AG04450 (cell line): ENCODE results near the gene PRKAG2. TPM values are rescaled to one million over a fixed set of nuclear protein-coding genes. Genes with fewer than 3 reads are reported as not detected.

ENCODE experiments used
- CTCF ChIA-PET: fragments of 300-600, 350-600 bp; formaldehyde crosslinking; extraction: SDS; loops from one replicate; lab custom pipeline; 2022; ENCODE audit warnings: antibody characterized with exemption, inconsistent platforms; lab: Charles Lee
- POLR2A ChIA-PET: fragments of 350-600 bp; formaldehyde crosslinking; extraction: SDS; loops from one replicate; lab custom pipeline; 2021; ENCODE audit warnings: antibody characterized with exemption, inconsistent platforms; lab: Yijun Ruan, JAX
- DNase-seq: peaks from one replicate; pipeline ENCODE4 v3.0.0-alpha.2; 2011; ENCODE audit warnings: low read depth, low spot score
- H3K27ac ChIP-seq: one replicate; pipeline ENCODE4 v1.5.1; 2012; ENCODE audit warnings: low read depth, low read length, control low read depth
- H3K27me3 ChIP-seq: one replicate; pipeline ENCODE4 v1.6.0; 2012; ENCODE audit warnings: low read length; ENCODE audit not compliant: control insufficient read depth, insufficient read depth
- H3K4me3 ChIP-seq: 2 replicates; pipeline ENCODE4 v1.5.1; 2011; ENCODE audit warnings: mild to moderate bottlenecking, low read depth, low read length, control low read depth
- H3K9me3 ChIP-seq: 2 replicates; pipeline ENCODE4 v1.5.1; 2012; ENCODE audit warnings: low read length; ENCODE audit not compliant: control insufficient read depth, insufficient read depth
- CTCF ChIP-seq: IDR thresholded peaks from 2 replicates; pipeline ENCODE4 v1.5.1; 2011; ENCODE audit warnings: low read depth, low read length, control low read depth, inconsistent platforms
- polyA plus RNA-seq: library from polyadenylated mRNA; depleted of rRNA; stranded (reverse); fragments of >200 nt; gene quantifications from 2 replicates; pipeline ENCODE4 v1.2.3, GENCODE V29; 2011

PRKAG2 gene
- polyA plus RNA-seq, 1 experiment: 45.0 TPM

GRCh38 chr7:151905353-151905752 is 28.4 kb upstream of the PRKAG2 start:
- H3K4me3 ChIP-seq: no peak overlapping the region
- TF ChIP-seq CTCF: no peak
- H3K27ac ChIP-seq: no peak overlapping the region
- H3K27me3 ChIP-seq: peaks cover 14% of the 10 kb centered on the region
- ChIA-PET POLR2A (no interaction called here), CTCF (no interaction called here)
- no peaks in the 10 kb centered on the region for H3K9me3 ChIP-seq
- DNase-seq: no peak

GRCh38 chr7:151904270-151904669 is 27.4 kb upstream of the PRKAG2 start:
- POLR2A ChIA-PET: no interaction called here

GRCh38 chr7:151903249-151904032 is 26.5 kb upstream of the PRKAG2 start:
- no peak for DNase-seq
- CTCF ChIA-PET: no interaction called here
- H3K27me3 ChIP-seq: peaks cover 14% of the 10 kb centered on the region

More at GRCh38 chr7:151904270-151904669, 27.4 kb upstream of the PRKAG2 start:
- CTCF ChIA-PET: no interaction called here
- no peak for DNase-seq
- Histone ChIP-seq H3K27ac (no peak overlapping the region), H3K9me3 (no peaks in the 10 kb centered on the region), H3K4me3 (no peak overlapping the region), H3K27me3 (peaks cover 18% of the 10 kb centered on the region)
- TF ChIP-seq CTCF: no peak

GRCh38 chr7:151902311-151902710 is 25.4 kb upstream of the PRKAG2 start:
- POLR2A ChIA-PET: no interaction called here
- Histone ChIP-seq H3K9me3 (no peaks in the 10 kb centered on the region), H3K27ac (no peak overlapping the region), H3K27me3 (peaks cover 14% of the 10 kb centered on the region), H3K4me3 (no peak overlapping the region)
- DNase-seq: no peak
- CTCF ChIA-PET: no interaction called here
- TF ChIP-seq CTCF: no peak

More at GRCh38 chr7:151903249-151904032, 26.5 kb upstream of the PRKAG2 start:
- Histone ChIP-seq H3K27ac (no peak overlapping the region), H3K4me3 (no peak overlapping the region), H3K9me3 (no peaks in the 10 kb centered on the region)
- POLR2A ChIA-PET: no interaction called here
- no peak for TF ChIP-seq CTCF

- Histone ChIP-seq H3K9me3 (no peaks in the 10 kb centered on the region), H3K27ac (no peak overlapping the region), H3K4me3 (no peak overlapping the region), H3K27me3 (peaks cover 18% of the 10 kb centered on the region)
- no peak for DNase-seq
- POLR2A ChIA-PET: no interaction called here
- TF ChIP-seq CTCF: no peak
- CTCF ChIA-PET: no interaction called here
Measured at GRCh38 chr7:151901828-151902227, 24.9 kb upstream of the PRKAG2 start.
